Retinal pigment epithelial cell (primary cell): Measurements from ENCODE around the gene GJD3.
A peak's percentile ranks its signal among the peaks of the same experiment; 100 is the strongest.

Experiments
- DNase-seq: peaks from one replicate; pipeline ENCODE4 v3.0.0-alpha.2; 2010; ENCODE audit warnings: low read depth
- H3K4me3 ChIP-seq: 2 replicates; pipeline ENCODE4 v1.5.1; 2011; ENCODE audit warnings: mild to moderate bottlenecking, low read length, control low read depth, moderate library complexity
- CTCF ChIP-seq: conservative IDR thresholded peaks from 2 replicates; pipeline ENCODE4 v1.5.1; 2011; ENCODE audit warnings: low read depth, low read length, control low read depth, inconsistent platforms

The GJD3 gene

GRCh38 chr17:40340880-40341807, 23.4 kb downstream of the GJD3 start:
- H3K4me3 ChIP-seq, result peak overlapping the region; percentile 87
- no peak for DNase-seq
- peak; percentile 8 for TF ChIP-seq CTCF

DNA sequence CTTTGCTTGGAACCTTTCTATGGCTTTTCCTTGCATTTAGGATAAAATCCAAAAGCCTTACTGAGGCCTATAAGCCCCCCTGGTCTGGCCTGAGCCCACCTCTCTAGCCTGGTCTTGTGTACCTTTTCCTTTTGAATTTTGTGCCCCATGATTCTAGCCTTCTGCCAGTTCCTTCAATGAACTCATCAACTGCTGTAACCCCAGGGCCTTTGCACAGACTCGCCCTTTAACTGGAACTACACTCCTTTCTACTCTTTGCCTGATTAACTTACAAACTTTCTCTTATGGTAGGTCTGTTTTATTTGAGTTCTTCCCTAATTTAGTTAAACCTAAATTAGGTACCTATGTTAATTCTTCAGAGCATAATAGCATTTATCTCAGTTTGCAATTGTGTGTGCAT, 24.2 kb downstream of the GJD3 start:
- TF ChIP-seq CTCF, result no peak
- peak overlapping the region; percentile 87 for H3K4me3 ChIP-seq
- no peak for DNase-seq

GRCh38 chr17:40338941-40339649, 25.4 kb downstream of the GJD3 start:
- no peak overlapping the region for H3K4me3 ChIP-seq
- no peak for TF ChIP-seq CTCF
- no peak for DNase-seq

DNA sequence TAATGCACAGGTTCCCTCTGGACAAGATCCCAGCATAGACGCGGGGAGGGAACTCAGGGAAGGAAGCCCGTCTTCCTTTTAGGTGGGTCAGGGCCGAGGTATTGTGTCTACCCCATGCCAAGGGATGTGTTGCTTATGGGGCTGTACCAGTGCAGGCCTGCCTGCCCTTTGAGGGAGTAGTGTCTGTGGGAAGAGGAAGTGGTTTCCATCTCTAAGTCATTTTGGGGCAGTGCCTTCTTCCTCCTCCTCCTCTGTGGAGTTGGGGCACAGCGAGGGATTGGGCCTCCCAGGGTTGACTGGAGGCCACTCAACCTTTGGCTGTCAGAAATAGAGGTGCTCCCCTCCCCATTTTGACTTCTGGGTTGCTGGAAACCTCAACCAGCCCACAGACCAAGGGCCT, 26.5 kb downstream of the GJD3 start:
- no peak for TF ChIP-seq CTCF
- no peak overlapping the region for H3K4me3 ChIP-seq
- no peak for DNase-seq

DNA sequence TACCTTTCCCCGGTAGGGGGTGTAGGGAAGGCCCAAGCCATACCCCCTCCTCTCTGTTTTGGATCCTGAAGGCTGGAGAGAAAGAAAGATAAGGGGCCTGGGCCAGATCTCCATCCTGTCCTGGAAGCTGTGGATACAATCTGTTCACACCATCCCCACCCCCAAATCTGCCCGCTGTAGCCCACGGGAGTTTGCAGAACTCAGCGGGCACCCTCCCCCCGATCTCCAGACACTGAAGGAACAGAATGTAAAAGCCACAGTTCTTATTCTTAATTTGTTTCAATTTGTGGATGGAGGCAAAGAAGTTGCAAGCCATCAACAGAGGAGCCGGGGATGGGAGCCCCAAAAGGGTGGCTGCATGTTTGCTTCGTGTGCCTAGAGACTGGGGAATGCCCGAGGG, 27.2 kb downstream of the GJD3 start:
- no peak for TF ChIP-seq CTCF
- H3K4me3 ChIP-seq, result no peak overlapping the region
- no peak for DNase-seq

- TF ChIP-seq CTCF, result no peak
- DNase-seq, result no peak
- H3K4me3 ChIP-seq, result no peak overlapping the region
Measured at GRCh38 chr17:40335620-40336019, 28.9 kb downstream of the GJD3 start.
